Measurements from ENCODE around the gene RBM34. TPM values are rescaled to one million over a fixed set of nuclear protein-coding genes. Genes with fewer than 3 reads are reported as not detected.
"Not testable (repeated sequence)": the region's sequence is repeated elsewhere in the genome, so short reads cannot be mapped to it uniquely, and the experiment has no call there.

Gene RBM34
- total RNA-seq, 2 experiments from 2014 or later: 116 to 121 TPM

DNA sequence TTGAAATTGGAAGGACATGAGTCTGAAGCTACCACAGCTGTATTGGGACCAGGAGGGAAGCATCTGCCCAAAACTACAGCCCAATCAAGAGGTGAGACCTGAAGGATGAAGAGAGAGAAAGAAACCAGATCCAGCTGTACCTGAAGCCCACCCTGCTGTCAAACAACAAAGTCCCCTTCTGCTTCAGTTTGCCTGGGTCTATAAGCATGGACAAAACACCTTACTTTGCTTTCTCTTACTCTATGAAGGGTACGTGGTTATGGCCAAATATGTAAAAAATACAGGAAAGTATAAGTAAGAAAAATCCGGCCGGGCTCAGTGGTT is 58.8 kb downstream of the RBM34 start:
- ChIA-PET POLR2A (no interaction called here), CTCF (interaction anchor here (0.6 to 1.8 kb wide), 5 partner anchors 19 to 640 kb away, joined by 3 to 8 read pairs (median 3); no protein-coding TSS in a partner anchor)

DNA sequence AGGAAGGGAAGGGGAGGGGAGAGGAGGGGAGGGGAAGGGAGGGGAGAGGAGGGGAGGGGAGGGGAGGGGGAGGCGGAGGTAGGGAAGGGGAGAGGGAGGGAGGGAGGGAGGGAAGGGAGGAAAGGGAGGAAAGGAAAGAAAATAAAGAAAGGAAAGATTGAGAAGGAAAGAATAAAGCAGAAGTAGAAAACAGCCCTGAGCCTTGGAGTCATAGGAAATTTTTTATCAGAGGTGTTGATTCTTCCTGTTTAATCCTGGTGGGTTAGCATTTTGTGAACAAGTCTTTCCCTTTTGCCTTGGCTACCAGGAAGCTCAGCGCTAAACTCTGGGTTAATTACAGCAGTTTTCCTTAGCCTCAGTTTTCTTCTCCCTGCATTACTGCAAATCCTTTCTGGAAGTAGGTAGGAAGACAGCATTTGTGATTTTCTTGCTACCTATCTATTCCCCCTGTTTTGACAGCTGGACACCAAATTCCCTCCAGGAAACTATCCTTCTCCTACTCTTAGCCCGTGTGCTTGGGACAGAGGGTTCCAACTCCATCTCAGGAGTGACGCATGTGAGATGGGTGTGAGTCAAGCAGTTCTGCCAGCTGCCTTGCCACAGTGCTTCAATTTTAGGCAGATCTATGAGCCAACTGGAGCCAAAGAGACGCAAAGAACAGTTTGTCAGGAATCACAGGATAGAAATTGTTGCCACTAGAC is 59.3 kb downstream of the RBM34 start:
- ChIA-PET CTCF (interaction anchor here (0.6 kb wide), 2 partner anchors 127 to 639 kb away, joined by 3 read pairs; no protein-coding TSS in a partner anchor), POLR2A (no interaction called here)

DNA sequence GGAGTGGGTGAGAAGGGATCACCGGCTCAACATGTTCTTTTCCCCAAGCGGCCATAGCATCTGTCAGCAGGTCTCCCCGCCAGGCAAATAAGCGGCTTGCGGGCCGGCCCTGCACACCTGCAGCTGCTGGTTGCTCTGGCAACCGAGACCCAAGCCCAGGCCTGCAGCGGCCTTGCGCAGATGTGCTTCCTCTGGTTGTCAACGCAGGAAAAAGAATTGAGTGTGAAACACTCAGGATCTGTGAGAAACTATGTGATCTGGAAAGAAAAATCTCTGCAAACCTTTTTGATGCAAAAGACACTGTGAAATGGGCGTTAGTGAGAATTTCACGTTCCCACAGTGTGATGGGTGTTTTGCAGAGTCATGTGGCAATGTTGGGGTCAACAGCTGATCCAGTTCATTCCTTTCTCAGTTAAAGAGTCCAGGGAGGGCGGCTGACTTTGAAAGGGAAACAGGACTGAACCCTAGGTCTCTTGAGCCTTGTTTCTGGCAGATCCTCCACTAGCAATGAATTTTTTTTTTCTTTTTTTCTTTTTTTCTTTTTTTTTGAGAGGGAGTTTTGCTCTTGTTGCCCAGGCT is 60.8 kb downstream of the RBM34 start:
- POLR2A ChIA-PET: no interaction called here

DNA sequence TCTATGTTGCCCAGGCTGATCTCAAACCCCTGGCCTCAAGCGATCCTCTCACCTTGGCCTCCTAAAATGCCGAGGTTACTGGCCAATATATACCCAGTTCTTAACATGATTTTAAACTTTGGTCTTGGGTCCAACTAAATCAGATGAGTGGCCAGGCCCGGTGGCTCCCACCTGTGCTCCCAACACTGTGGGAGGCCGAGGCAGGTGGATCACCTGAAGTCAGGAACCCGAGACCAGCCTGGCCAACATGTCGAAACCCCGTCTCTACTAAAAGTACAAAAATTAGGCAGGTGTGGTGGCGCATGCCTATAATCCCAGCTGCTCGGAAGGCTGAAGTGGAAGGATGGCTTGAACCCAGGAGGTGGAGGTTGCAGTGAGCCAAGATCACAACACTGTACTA is 62.1 kb downstream of the RBM34 start:
- POLR2A ChIA-PET: no interaction called here
- CTCF ChIA-PET: interaction anchor here (1.3 kb wide), 1 partner anchor 318 kb away, joined by 3 read pairs; no protein-coding TSS in a partner anchor

More for the DNA sequence above, 60.8 kb downstream of the RBM34 start:
- CTCF ChIA-PET: interaction anchor here (1.3 kb wide), 1 partner anchor 316 kb away, joined by 3 read pairs; no protein-coding TSS in a partner anchor

DNA sequence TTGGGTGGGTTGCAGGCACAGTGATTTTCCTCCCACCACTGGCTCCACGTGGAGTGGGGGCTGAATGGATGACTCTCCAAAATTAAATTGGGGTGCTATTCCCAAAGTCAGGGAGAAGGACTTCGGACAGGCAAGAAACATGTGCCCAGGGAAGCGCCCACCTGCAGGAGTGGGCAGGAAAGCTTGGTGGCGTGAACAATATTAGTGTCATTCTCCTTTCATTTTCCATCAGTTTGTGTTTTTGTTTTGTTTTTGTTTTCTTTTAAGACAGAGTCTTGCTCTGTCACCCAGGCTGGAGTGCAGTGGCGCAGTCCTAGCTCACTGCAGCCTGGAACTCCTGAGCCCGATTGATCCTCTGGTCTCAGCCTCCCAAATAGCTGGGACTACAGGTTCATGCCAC is 62.5 kb downstream of the RBM34 start:
- CTCF ChIA-PET: interaction anchor here (1.3 kb wide), 1 partner anchor 318 kb away, joined by 3 read pairs; no protein-coding TSS in a partner anchor
- POLR2A ChIA-PET: no interaction called here

DNA sequence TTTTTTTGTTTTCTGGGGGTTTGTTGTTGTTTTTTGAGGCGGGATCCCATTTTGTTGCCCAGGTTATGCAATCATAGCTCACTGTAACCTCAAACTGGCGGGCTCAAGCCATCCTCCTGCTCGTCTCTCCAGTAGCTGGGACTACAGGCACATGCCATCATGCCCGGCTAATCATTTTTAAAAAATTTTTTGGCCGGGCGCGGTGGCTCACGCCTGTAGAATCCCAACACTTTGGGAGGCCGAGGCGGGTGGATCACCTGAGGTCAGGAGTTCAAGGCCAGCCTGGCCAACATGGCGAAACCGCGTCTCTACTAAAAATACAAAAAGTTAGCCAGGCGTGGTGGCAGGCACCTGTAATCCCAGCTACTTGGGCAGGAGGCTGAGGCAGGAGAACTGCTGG is 63.5 kb downstream of the RBM34 start:
- CTCF ChIA-PET, POLR2A ChIA-PET: not testable (repeated sequence)

DNA sequence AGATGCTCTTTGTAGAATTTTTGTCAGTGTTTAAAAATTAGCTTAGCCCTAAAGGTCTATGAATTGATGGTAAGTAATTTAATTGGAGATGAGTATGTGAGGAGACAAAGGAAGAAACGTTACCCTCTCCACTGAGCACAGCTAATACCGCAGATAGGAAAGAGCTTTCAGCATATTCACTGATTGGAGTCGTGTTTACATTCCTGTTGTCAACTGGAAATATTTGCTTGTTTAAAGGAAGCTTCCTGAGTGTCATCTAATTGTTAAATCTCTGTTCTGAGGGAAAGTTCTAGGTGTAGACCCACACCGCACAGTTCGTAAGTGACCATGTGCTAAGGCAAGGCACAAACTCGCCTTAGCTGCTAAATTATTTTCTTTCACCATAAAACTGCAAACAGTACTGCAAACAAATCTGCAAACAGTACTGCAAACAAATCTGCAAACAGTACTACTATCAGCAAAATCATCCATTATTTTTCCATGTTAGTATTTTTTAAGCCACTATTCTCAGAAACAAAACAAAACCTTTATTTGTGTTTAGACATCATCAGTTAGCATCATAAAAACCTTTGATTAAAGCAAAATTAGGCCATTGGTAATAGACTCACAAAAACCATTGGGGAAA is 65.0 kb downstream of the RBM34 start:
- POLR2A ChIA-PET: no interaction called here

DNA sequence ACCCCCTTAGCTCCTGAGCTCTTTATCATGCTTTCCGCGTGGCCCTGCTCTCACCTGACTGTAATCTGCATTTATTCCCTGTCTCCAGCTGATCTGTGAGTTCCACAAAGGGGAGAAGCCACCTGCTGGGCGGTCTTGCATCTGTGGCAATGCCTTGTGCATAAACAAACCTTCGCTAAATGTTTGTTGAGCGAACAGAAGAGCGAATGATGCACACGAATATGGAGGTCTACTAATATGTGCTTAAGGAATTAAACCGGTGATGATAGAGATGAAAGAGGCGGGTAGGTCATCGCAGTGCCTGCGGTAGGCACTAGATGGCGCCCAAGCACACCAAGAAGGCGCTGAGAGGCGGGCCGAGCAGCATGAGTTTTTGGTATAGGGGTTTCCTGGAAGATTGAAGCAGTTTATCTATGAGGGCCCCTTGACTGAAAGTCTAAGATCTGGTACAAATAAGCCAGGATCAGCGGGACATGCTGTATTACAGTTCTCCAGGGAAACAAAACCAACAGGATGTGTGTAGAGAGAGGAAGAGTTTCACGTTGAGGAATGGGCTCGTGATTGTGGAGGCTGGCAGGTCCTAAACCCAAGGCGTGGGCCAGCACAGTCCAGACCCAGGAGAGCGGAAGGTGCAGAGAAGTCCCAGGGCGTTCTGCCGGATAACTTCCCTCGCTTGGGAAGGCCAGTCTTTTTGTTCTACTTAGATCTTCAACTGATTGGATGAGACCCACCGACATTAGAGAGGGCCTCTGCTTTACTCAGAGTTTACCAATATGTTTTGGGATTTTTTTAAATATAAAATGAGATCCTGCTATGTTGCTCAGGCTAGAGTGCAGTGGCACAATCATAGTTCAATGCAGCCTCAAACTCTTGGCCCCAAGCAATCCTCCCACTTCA is 67.1 kb downstream of the RBM34 start:
- ChIA-PET CTCF (interaction anchor here (0.6 to 2.0 kb wide), 9 partner anchors 9 to 994 kb away, joined by 3 to 6 read pairs (median 4); no protein-coding TSS in a partner anchor), POLR2A (no interaction called here)

More for the DNA sequence above, 65.0 kb downstream of the RBM34 start:
- CTCF ChIA-PET: interaction anchor here (0.5 to 2.0 kb wide), 5 partner anchors 9 to 321 kb away, joined by 3 to 6 read pairs (median 3); no protein-coding TSS in a partner anchor

DNA sequence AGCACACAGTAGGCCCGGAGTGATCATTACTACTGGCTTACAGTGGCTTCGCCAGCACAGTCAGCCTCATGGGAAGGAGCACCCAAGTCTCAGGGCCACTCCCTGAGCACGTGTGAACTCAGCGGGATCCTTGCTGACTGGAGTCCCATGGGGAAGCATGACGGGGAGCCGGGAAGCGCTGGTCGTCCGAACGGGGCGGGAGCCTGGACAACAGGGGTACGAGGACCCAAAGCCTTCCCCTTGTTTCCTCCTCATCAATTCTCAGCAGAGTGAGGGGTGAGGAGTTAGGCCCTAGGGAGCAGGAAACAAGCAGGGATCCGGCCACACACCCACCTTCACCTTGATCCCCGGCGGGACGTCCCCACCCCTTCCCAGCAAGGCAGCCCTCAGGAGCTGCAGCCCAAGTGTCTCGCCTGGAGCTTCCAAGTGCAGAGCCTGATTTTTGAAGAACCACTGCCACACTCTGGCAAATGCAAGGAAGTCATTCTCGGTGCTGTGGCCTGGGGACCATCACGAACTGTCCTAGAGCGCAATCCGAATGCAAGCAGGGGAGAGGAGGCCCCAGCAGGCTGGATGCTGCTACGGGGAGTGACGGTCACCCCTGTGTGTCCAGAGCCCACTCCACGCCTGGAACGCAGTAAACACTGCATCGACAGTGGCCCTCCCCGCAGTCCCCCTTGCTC is 67.9 kb downstream of the RBM34 start:
- CTCF ChIA-PET: interaction anchor here (0.6 to 1.0 kb wide), 6 partner anchors 11 to 995 kb away, joined by 3 to 4 read pairs (median 4); no protein-coding TSS in a partner anchor
- POLR2A ChIA-PET: no interaction called here

DNA sequence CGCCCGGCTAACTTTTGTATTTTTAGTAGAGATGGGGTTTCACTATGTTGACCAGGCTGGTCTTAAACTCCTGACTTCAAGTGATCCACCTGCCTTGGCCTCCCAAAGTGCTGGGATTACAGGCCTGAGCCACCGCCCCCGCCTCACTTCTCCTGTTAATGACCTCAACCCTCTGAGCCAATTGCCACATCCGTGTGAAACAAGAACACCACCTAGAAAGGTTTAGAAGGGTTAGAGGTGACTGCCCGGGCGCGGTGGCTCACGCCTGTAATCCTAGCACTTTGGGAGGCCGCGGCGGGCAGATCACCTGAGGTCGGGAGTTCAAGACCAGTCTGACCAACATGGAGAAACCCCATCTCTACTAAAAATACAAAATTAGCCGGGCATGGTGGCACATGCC is 68.6 kb downstream of the RBM34 start:
- CTCF ChIA-PET: interaction anchor here (0.7 kb wide), 1 partner anchor 9 kb away, joined by 3 read pairs; no protein-coding TSS in a partner anchor
- POLR2A ChIA-PET: not testable (repeated sequence)

DNA sequence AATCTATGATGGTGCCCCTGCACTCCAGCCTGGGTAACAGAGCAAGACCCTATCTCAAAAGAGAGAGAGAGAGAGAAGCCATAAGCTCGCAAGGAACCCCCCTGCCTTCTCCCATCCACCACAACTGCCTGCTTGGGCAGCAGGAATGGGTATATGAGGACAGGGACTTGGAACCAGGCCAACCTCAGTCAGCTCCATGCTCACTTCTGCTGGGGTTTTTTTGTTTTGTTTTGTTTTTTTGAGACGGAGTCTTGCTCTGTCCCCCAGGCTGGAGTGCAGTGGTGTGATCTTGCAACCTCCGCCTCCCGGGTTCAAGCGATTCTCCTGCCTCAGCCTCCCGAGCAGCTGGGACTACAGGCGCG is 69.0 kb downstream of the RBM34 start:
- POLR2A ChIA-PET: not testable (repeated sequence)
- CTCF ChIA-PET: interaction anchor here (0.7 to 0.8 kb wide), 2 partner anchors 8 to 13 kb away, joined by 3 read pairs; no protein-coding TSS in a partner anchor

DNA sequence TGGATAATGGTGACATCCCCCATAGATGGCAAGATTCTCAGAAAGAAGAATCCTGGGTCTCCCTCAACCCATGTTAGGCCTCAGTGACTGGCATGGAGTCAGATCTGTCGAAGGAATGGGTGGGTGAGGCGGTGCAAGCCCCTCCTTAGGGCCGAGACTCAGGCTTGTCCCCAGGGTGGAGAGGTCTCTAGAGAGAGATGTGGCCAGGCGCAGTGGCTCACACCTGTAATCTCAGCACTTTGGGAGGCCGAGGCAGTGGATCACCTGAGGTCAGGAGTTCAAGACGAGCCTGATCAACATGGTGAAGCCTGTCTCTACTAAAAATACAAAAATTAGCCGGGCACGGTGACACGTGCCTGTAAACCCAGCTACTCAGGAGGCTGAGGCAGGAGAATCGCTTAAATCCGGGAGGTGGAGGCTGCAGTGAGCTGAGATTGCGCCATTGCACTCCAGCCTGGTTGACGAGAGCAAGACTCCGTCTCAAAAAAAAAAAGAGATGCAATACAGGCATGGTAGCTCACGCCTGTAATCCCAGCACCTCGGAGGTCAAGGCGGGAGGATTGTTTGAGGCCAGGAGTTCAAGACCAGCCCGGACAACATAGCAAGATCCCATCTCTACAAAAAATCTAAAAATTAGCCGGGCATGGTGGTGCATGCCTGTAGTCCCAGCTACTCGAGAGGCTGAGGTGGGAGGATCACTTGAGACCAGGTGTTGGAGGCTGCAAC is 69.6 kb downstream of the RBM34 start:
- POLR2A ChIA-PET: not testable (repeated sequence)
- CTCF ChIA-PET: interaction anchor here (0.7 to 0.8 kb wide), 2 partner anchors 8 to 12 kb away, joined by 3 read pairs; no protein-coding TSS in a partner anchor

DNA sequence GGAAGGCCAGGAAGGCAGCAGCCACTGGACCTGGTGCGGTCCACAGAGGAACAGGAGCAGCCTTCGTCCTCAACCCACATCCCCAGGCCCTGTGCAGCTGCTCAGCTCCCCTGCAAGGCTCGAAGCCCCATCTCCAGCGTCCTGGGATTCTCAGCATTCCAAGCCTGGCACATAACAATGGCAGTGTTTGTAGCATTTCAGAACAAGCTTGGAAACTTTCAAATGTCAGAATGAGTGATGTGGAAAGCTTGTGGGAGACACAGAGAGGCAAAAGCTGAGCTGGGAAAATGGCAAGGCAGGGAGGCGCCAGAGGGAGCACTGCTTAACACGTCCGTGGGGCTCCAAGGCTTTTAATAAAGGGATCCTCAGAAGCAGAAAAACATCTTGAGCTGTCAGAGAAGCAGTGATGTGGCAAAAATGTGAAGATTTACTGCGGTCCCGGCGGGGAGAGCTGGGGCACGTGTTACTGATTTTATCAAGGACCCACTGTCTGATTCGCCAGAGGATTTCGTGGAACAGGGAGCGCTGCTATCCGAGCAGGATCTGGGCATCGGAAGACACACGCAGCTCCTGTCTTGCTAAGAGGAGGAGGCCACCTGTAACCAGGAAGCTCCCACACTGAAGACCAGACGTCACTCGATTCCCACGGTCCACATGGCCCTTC is 70.5 kb downstream of the RBM34 start:
- CTCF ChIA-PET: no interaction called here
- POLR2A ChIA-PET: no interaction called here

DNA sequence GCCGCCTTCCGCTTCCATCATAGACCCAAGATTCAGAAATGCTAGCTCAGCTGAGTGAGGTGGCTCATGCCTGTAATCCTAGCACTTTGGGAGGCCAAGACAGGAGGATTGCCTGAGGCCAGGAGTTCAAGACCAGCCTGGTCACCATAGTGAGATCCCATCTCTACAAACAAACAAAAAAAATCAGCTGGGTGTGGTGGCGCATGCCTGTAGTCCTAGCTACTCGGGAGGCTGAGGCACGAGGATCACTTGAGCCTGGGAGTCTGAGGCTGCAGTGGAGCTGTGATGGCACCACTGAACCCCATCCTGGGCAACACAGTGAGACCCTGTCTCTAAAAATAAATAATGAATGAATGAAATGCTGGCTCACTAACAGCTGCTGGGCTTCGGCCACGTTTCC is 72.1 kb downstream of the RBM34 start:
- POLR2A ChIA-PET: no interaction called here
- CTCF ChIA-PET: no interaction called here

DNA sequence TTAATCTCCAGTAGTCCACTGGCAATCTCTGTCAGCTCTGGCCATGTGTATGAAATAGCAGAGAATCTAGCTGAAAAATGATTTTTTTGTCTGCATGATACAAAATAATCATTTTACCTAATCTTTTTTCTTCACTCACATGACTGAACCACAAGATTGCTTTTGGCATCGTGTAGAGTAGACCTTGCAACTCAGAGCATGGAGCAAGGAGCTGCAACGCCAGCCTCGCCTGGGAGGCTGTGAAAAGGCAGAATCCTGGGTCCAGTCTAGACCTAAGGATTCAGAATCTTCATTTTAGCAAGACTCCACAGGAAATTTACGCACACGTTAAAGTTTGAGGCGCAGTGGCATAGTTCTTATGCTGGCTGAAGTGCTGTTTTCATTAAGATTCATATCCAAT is 72.6 kb downstream of the RBM34 start:
- CTCF ChIA-PET: no interaction called here
- POLR2A ChIA-PET: no interaction called here

DNA sequence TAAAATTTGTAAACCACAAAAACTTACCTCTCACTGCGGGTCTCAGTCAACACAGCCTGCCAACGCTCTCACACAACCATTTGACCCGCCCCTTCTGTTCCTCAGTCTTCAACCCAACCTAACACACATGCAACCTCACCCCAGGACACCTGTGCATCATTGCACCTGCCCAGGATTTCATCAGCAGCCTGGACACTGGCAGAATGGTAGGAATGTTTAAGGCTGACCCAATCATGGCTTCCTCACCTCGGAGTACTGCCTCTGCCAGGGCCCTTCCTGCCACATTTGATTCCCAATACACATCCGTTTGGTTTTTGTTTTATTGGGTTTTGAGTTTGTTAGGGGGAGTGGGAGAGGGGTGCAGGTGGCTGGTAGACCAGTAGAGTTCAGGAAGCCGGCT is 73.1 kb downstream of the RBM34 start:
- POLR2A ChIA-PET: no interaction called here
- CTCF ChIA-PET: no interaction called here

DNA sequence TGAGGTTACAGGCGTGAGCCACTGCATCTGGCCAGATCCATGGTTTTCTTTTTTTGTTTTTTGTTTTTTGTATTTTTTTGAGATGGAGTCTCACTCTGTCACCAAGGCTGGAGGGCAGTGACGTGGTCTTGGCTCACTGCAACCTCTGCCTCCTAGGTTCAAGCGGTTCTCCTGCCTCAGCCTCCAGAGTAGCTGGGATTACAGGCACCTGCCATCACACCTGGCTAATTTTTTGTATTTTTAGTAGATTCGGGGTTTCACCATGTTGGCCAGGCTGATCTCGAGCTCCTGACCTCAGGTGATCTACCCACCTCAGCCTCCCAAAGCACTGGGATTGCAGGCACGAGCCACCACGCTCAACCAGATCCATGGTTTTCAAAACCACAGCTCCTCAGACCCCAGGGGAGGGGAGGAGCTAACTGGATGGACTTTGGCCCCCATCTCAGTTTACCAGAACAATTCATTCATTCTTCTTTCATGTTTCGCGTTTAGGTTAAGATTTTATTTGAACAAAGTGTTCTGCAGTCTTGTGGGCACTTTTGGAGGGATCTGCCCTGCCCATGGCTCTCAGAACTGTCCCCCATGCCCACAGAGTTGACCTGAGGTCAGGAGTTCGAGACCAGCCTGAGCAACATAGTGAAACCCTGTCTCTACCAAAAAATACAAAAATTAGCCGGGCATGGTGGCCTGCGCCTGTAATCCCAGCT is 75.5 kb downstream of the RBM34 start:
- CTCF ChIA-PET: interaction anchor here (0.7 to 3.0 kb wide), 3 partner anchors 9 to 586 kb away, joined by 3 to 16 read pairs (median 4); no protein-coding TSS in a partner anchor
- POLR2A ChIA-PET: not testable (repeated sequence)

All from activated CD8-positive, alpha-beta memory T cell treated with anti-CD3 and anti-CD28 coated beads for 36 hours (primary cell).